ENCODE data around the gene ARID5A. TPM values are rescaled to one million over a fixed set of nuclear protein-coding genes. Genes with fewer than 3 reads are reported as not detected.
"Not testable (repeated sequence)": the region's sequence is repeated elsewhere in the genome, so short reads cannot be mapped to it uniquely, and the experiment has no call there.

The ARID5A gene
- total RNA-seq, 1 donor from 2014 or later = 17.3 TPM

DNA sequence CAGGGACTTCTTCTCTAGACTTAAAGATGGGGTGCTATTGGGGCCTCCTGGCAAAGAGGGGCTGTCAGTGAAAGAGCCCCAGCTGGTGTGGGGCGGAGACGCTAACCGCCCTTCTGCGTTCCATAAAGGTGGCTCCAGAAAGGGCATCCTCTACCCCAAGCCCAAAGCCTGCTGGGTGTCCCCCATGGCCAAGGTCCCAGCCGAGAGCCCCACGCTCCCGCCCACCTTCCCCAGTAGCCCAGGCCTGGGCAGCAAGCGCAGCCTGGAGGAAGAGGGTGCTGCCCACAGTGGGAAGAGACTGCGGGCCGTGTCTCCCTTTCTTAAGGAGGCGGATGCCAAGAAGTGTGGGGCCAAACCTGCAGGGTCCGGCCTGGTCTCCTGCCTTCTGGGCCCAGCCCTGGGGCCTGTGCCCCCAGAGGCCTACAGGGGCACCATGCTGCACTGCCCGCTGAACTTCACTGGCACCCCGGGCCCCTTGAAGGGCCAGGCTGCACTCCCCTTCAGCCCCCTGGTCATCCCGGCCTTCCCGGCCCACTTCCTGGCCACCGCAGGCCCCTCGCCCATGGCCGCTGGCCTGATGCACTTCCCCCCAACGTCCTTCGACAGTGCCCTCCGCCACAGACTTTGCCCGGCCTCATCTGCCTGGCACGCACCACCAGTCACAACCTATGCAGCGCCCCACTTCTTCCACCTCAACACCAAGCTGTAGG lies 15.2 kb downstream of the ARID5A start:
- no peaks in the 10 kb centered on the region for H3K27me3 ChIP-seq (ENCODE audit: low read depth)
- peaks cover 56% of the 10 kb centered on the region for H3K36me3 ChIP-seq
- H3K4me1 ChIP-seq = peaks cover 18% of the 10 kb centered on the region
- intact Hi-C loops (cut with micrococcal nuclease) = no loop called here
- no peaks in the 10 kb centered on the region for H3K9me3 ChIP-seq (replicated peaks)
- no peak overlapping the region for H3K4me3 ChIP-seq
- DNase-seq = no peak
- H3K27ac ChIP-seq (replicated peaks) = no peak overlapping the region
- TF ChIP-seq, protein P1, sequence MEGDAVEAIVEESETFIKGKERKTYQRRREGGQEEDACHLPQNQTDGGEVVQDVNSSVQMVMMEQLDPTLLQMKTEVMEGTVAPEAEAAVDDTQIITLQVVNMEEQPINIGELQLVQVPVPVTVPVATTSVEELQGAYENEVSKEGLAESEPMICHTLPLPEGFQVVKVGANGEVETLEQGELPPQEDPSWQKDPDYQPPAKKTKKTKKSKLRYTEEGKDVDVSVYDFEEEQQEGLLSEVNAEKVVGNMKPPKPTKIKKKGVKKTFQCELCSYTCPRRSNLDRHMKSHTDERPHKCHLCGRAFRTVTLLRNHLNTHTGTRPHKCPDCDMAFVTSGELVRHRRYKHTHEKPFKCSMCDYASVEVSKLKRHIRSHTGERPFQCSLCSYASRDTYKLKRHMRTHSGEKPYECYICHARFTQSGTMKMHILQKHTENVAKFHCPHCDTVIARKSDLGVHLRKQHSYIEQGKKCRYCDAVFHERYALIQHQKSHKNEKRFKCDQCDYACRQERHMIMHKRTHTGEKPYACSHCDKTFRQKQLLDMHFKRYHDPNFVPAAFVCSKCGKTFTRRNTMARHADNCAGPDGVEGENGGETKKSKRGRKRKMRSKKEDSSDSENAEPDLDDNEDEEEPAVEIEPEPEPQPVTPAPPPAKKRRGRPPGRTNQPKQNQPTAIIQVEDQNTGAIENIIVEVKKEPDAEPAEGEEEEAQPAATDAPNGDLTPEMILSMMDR (IDR thresholded peaks at IDR 0.05; ENCODE audit: borderline replicate concordance) = no peak

DNA sequence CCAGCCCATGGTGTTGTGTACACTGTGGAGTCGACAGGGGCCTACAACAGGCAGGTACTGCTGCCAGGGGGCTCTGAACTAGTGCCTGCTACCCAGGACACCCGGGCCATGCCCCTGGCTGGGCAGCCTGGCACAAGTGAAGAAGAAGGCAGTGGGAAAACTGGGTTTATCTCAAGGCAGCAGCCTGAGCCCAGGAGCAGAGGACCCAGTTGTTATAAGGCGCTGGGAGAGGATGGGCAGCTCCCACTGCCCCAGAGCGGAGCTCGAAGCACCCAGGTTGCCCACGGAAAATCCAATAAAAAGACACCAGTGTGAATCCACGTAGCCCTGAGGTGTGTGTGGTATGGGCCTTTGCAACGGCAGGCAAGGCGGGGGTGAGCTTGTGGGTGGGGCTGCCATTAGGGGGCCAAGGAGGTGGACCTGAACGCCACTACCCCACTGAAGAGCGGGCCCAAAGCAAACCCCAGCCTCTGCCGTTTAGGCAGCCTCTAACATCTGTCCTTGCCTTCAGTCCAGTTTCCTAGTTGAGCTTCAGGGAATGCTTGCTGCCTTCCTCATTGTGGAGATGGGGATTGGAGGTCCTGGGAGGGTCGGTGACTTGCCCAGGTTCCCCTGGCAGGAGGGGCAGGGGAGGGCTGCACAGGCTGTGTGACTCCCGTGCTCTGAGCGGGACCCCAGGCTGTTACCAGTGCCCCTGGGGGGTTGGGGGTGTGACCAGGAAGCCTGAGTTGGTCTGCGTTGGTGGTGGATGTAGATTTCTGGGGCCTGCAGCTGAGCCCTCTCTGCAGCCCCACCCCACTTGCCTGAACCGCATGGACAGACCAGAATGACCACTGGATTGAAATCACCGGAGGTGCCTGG lies 16.0 kb downstream of the ARID5A start:
- intact Hi-C loops (cut with micrococcal nuclease) = no loop called here
- TF ChIP-seq, protein P1 (IDR thresholded peaks at IDR 0.05; ENCODE audit: borderline replicate concordance) = no peak

DNA sequence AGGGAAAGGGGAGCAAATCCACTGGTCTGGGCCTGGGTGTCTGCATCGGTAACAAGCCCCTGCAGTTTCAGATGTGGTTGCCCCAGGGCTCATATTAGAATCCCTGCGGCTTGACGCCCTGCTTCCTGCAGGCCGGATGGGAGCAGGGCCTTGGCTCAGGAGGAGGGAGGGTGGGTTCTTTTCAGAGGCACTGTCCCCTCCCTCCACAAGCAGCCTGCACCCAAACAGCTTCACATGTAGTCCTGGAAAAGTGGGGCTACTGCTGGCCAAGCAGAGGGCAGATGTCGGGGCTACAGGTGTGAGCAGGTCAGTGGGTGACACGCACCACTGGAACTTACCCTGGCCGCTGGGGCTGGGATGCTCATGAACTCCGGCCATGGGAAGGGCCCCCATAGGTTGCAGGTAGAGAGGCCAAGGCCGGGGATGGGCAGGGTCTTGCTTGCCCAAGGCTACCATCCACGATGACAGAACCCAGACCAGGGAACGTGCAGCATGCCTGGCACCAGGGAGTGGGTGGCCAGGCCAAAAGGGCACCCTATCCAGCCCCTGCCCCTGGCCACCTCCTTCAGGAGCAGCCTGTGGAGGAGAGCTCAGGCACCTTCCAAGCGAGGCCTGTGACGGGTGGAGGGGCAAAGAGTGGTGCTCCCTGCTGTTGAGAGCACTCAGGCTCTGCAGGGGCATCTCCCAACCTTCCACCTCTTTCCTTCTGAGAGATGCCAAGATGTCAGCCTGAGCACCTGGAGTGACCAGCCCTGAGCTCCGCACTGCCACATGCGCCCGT lies 16.8 kb downstream of the ARID5A start:
- DNase-seq = no peak
- Histone ChIP-seq H3K9me3 (replicated peaks) (no peaks in the 10 kb centered on the region), H3K4me1 (peaks cover 18% of the 10 kb centered on the region), H3K27me3 (ENCODE audit: low read depth) (no peaks in the 10 kb centered on the region), H3K36me3 (peaks cover 42% of the 10 kb centered on the region), H3K4me3 (no peak overlapping the region), H3K27ac (replicated peaks) (no peak overlapping the region)
- intact Hi-C loops (cut with micrococcal nuclease) = no loop called here
- TF ChIP-seq, protein P1 (IDR thresholded peaks at IDR 0.05; ENCODE audit: borderline replicate concordance) = no peak

More for the DNA sequence above, 16.0 kb downstream of the ARID5A start:
- DNase-seq = no peak
- Histone ChIP-seq H3K4me1 (peaks cover 18% of the 10 kb centered on the region), H3K4me3 (no peak overlapping the region), H3K36me3 (peaks cover 51% of the 10 kb centered on the region), H3K9me3 (replicated peaks) (no peaks in the 10 kb centered on the region), H3K27me3 (ENCODE audit: low read depth) (no peaks in the 10 kb centered on the region), H3K27ac (replicated peaks) (no peak overlapping the region)

DNA sequence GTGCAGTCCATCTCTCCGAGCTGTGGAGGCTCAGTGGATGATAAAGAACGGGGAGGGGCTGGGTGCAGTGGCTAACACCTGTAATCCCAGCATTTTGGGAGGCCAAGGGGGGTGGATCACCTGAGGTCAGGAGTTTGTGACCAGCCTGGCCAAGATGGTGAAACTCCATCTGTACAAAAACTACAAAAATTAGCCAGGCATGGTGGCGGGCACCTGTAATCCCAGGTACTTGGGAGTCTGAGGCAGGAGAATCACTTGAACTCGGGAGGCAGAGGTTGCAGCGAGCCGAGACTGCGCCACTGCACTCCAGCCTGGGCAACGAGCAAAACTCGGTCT lies 17.4 kb downstream of the ARID5A start:
- peaks cover 18% of the 10 kb centered on the region for H3K4me1 ChIP-seq
- H3K27me3 ChIP-seq (ENCODE audit: low read depth); intact Hi-C loops (cut with micrococcal nuclease); DNase-seq; H3K27ac ChIP-seq (replicated peaks); H3K9me3 ChIP-seq (replicated peaks): not testable (repeated sequence)
- H3K36me3 ChIP-seq = peaks cover 37% of the 10 kb centered on the region
- H3K4me3 ChIP-seq = peak overlapping the region; percentile 28

DNA sequence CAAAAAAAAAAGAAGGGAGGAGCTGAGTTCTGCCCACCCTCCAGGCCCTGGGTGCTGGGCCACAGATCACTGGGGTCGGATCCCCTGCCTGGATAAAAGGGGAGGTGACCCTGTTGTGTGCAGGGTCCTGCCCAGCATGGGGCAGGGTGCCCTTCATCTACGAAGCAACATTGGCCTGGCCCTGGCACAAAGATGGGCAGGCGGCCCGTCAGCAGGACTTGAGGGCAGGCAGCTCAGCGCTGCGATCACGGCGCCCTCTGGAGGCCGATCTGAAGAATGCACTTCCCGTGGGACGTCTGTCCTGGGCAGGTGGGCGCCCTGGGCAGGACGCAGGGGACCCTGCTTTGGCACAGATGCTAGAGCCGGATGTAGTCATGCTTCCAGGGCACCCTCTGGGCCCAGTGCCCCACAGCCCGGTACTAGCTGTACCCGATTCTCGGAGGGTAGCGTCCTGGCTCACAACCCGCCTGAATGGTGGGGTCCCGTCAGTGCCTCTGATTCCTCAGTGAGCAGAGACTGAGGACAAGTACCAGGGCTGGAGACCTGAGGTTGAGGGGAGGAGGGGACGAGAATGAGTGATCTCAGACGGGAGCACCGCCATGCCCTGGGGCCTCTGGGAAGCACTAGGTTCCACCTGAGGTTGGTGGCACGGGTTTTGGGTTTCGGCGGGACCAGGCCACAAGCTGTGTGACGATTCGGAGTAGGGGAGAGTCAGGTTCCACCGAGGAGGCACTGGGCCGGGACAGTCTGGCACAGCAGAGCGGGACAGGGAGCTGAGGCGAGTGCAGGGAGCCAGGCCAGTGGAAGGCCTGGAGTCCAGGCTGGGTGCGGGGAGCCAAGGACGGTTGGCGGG lies 18.0 kb downstream of the ARID5A start:
- Histone ChIP-seq H3K27me3 (ENCODE audit: low read depth) (no peaks in the 10 kb centered on the region), H3K27ac (replicated peaks) (no peak overlapping the region), H3K9me3 (replicated peaks) (no peaks in the 10 kb centered on the region), H3K4me3 (peak overlapping the region; percentile 28), H3K4me1 (peaks cover 15% of the 10 kb centered on the region), H3K36me3 (peaks cover 31% of the 10 kb centered on the region)
- intact Hi-C loops (cut with micrococcal nuclease) = no loop called here
- TF ChIP-seq, protein P1 (IDR thresholded peaks at IDR 0.05; ENCODE audit: borderline replicate concordance) = peak; percentile 93
- peak; percentile 68 for DNase-seq

All from left ventricle myocardium inferior (tissue), 1 donor.